RKO (cell line): Measurements from ENCODE around the gene AKR1C1.
"Not testable (repeated sequence)": the region's sequence is repeated elsewhere in the genome, so short reads cannot be mapped to it uniquely, and the experiment has no call there.

Source experiments
- DNase-seq: peaks from one replicate; pipeline ENCODE4 v3.0.0-alpha.2; 2016; ENCODE audit warnings: low spot score

The AKR1C1 gene

GRCh38 chr10:4947635-4948596 is 15.3 kb upstream of the AKR1C1 start:
- DNase-seq: peak; percentile 79

- DNase-seq: not testable (repeated sequence)
Observed at GRCh38 chr10:4951512-4952162, 11.6 kb upstream of the AKR1C1 start.

GRCh38 chr10:4953405-4953804 is 9.8 kb upstream of the AKR1C1 start:
- no peak for DNase-seq

- not testable (repeated sequence) for DNase-seq
Observed at GRCh38 chr10:4956088-4956487, 7.1 kb upstream of the AKR1C1 start.

GRCh38 chr10:4956955-4957645 is 6.1 kb upstream of the AKR1C1 start:
- not testable (repeated sequence) for DNase-seq

GRCh38 chr10:4961558-4961957 is 1.7 kb upstream of the AKR1C1 start:
- not testable (repeated sequence) for DNase-seq

GRCh38 chr10:4962308-4962707 is 907 bp upstream of the AKR1C1 start:
- not testable (repeated sequence) for DNase-seq

GRCh38 chr10:4963815-4964154 is 570 bp downstream of the AKR1C1 start:
- not testable (repeated sequence) for DNase-seq

- not testable (repeated sequence) for DNase-seq
Observed at GRCh38 chr10:4965763-4966162, 2.5 kb downstream of the AKR1C1 start.

GRCh38 chr10:4967189-4967588 is 4.0 kb downstream of the AKR1C1 start:
- DNase-seq: not testable (repeated sequence)

- not testable (repeated sequence) for DNase-seq
Observed at GRCh38 chr10:4969289-4969688, 6.1 kb downstream of the AKR1C1 start.

- DNase-seq: not testable (repeated sequence)
Observed at GRCh38 chr10:4970362-4970761, 7.1 kb downstream of the AKR1C1 start.

- DNase-seq: not testable (repeated sequence)
Observed at GRCh38 chr10:4972369-4973142, 9.3 kb downstream of the AKR1C1 start.

GRCh38 chr10:4973294-4973693 is 10.1 kb downstream of the AKR1C1 start:
- not testable (repeated sequence) for DNase-seq

GRCh38 chr10:4974400-4974799 is 11.2 kb downstream of the AKR1C1 start:
- not testable (repeated sequence) for DNase-seq

- no peak for DNase-seq
Observed at GRCh38 chr10:4977025-4977424, 13.8 kb downstream of the AKR1C1 start.

GRCh38 chr10:4978870-4979269 is 15.7 kb downstream of the AKR1C1 start:
- no peak for DNase-seq

- DNase-seq: no peak
Observed at GRCh38 chr10:4980793-4981192, 17.6 kb downstream of the AKR1C1 start.

- DNase-seq: peak; percentile 16
Observed at GRCh38 chr10:4981722-4982471, 18.7 kb downstream of the AKR1C1 start.

- DNase-seq: peak; percentile 6
Observed at GRCh38 chr10:4982764-4983226, 19.6 kb downstream of the AKR1C1 start.
